Measurements from ENCODE around the gene LASP1NB.

Gene LASP1NB

GRCh38 chr17:38881600-38882191, 43.7 kb upstream of the LASP1NB start:
- peak in 5 of 7 donors; percentile 43 to 77 (median 62) for DNase-seq
- Histone ChIP-seq H3K9me3 (replicated peaks in 1 of 3) (no peaks in the 10 kb centered on the region), H3K4me1 (replicated peaks in 1 of 2) (peaks cover 49 to 77% of the 10 kb centered on the region in 2 donors), H3K4me3 (no peak overlapping the region), H3K27ac (peak overlapping the region in 1 of 5 donors; percentile 53), H3K27me3 (no peaks in the 10 kb centered on the region), H3K36me3 (replicated peaks in 1 of 2) (peaks cover 0 to 9% of the 10 kb centered on the region in 2 donors)
- 31 to 46% (median 37%) methylated on average over 7 to 8 of the region's 8 CpGs for WGBS, 4 donors
- intact Hi-C loops (cut with DNase I), result no loop called here
- TF ChIP-seq POLR2A (IDR thresholded peaks at IDR 0.05) (no peak), CTCF (IDR thresholded peaks at IDR 0.05) (no peak)

DNA sequence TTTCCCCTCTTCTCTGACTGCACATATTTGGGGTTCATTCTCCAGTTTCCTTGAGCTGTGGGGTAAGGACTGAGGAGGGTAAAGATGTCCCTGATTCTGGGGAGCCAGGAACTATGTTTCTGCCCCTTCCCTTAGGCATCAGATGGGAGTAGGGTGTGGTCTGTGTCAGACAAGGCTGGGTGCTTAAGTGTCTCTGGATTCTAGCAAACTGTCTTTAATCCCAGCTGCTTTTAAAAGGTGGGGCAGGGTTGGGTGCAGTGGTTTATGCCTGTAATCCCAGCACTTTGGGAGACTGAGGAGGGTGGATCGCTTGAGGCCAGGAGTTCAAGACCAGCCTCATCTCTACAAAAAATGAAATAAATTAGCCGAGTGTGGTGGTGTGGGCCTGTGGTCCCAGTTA, 42.5 kb upstream of the LASP1NB start:
- Histone ChIP-seq H3K36me3 (replicated peaks in 1 of 2) (peaks cover 0 to 9% of the 10 kb centered on the region in 2 donors), H3K4me1 (replicated peaks in 1 of 2) (peaks cover 49 to 77% of the 10 kb centered on the region in 2 donors), H3K9me3 (replicated peaks in 1 of 3) (no peaks in the 10 kb centered on the region), H3K4me3 (no peak overlapping the region), H3K27ac (peak overlapping the region in 2 of 5 donors; percentile 10 to 44), H3K27me3 (no peaks in the 10 kb centered on the region)
- no peak for DNase-seq
- TF ChIP-seq POLR2A (IDR thresholded peaks at IDR 0.05) (no peak), CTCF (IDR thresholded peaks at IDR 0.05) (no peak)
- WGBS, 4 donors, result 92 to 98% (median 96%) methylated on average over 2 of the region's 2 CpGs
- intact Hi-C loops (cut with DNase I), result no loop called here

DNA sequence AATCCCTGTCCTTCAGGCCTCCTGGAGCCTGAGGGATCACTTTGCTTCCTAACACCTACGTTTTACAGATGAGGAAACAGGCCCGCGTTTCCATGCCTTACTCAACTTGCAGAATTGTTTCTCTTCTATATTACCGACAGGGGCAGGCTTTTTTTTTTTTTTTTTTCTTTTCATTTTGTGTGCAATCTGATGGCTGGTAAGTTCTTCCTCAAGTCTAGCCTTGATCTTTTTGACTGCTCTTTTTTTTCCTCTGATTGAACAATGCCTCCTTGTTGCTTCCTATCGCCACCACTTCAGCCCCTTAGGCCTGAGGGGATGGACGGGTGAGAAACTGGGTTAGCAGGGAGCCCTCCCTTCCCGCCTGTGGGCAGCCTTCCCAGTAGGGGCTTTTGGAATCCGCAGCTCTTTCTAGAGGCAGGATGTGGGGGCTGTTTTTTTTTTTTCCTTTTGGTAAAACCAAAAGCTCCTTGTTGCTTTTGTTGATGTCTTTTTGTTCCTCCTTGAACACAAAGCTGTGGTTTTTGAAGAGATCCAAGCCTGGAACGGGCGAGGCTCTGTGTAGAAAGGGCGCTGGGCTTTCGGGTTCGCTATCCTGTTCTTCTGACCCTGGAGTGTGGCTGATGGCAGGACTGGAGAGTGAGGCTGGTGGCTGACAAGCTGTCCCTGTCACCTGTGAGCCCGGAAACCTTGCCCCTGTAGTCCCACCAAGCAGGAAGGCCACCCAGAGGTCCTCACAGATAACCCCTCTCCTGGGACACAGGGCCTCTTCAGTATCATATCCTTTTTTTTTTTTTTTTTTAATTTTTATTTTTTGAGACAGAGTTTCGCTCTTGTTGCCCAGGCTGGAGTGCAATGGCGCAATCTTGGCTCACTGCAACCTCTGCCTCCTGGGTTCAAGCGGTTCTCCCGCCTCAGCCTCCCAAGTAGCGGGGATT, 41.6 kb upstream of the LASP1NB start:
- peak overlapping the region in 3 of 5 donors; percentile 16 to 67 (median 59) for H3K27ac ChIP-seq
- WGBS, 4 donors, result 52 to 65% (median 60%) methylated on average over 19 of the region's 19 CpGs

More for the DNA sequence above, 41.6 kb upstream of the LASP1NB start:
- peaks cover 0 to 7% of the 10 kb centered on the region in 2 donors for H3K36me3 ChIP-seq (replicated peaks in 1 of 2)
- no peaks in the 10 kb centered on the region for H3K27me3 ChIP-seq
- H3K9me3 ChIP-seq (replicated peaks in 1 of 3), result no peaks in the 10 kb centered on the region
- TF ChIP-seq POLR2A (IDR thresholded peaks at IDR 0.05), result no peak
- no peak for TF ChIP-seq CTCF (IDR thresholded peaks at IDR 0.05)
- H3K4me3 ChIP-seq, result no peak overlapping the region
- no peak for DNase-seq
- intact Hi-C loops (cut with DNase I), result no loop called here
- peaks cover 49 to 77% of the 10 kb centered on the region in 2 donors for H3K4me1 ChIP-seq (replicated peaks in 1 of 2)
